NCI-H748 (cell line): ENCODE data around the gene FCGBP.
"Not testable (repeated sequence)": the region's sequence is repeated elsewhere in the genome, so short reads cannot be mapped to it uniquely, and the experiment has no call there.

Source experiments
- DNase-seq: peaks from one replicate; lab custom pipeline; 2025; ENCODE audit not compliant: unreplicated experiment; lab: John Stamatoyannopoulos, UW

The FCGBP gene

DNA sequence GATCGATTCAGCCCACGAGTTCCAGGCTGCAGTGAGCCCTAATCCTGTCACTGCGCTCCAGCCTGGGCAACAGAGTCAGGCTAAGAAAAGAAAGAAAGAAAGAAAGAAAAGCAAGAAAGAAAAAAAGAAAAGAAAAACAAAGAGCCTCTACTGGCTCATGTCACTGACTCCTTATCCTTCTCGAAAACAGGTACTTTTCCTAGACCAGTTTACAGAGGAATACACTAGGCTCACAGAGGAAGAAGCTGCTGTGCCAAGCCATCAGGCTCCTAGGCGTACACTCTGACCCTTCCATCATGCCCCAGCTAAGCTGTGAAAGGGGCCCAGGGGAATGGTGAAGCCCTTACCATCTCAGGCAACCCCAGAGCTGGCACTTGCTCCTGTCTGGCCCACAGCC, 41.9 kb downstream of the FCGBP start:
- DNase-seq = not testable (repeated sequence)

DNA sequence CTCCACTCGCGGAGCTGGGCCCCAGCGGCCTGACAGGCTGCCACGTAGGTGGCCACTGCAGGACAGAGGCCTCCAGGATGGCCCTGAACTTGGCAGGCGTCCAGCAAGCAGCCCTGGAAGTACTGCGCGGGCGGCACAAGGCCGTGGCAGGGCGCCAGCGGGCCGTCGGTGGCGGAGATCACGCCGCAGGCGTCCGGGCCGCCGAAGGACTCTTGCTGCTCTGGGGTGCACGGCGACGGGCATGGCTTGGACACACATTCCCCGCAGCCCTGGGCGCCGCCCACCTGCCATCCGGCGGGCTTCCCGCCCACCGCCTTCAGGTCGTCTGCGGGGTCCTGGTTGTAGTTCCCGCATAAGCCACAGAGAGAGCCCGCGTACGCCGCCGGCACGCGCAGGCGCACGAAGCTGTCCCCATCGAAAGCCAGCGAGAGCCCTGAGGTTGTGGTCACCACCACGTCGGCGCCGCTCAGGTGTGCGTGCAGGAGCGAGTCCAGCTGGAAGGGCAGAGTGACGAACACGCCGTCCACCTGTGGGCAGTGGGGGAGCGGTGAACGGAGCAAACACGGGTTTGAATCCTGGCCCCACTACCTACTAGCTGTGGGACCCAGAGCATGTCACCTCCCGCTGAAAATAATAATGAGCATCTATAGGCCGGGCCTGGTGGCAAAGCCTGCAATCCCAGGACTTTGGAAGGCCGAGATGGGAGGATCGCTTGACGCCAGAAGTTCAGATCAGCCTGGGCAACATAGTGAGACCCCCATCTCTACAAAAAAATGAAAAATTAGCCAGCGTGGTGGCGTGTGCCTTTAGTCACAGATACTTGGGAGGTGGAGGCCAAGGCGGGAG, 42.6 kb downstream of the FCGBP start:
- not testable (repeated sequence) for DNase-seq

DNA sequence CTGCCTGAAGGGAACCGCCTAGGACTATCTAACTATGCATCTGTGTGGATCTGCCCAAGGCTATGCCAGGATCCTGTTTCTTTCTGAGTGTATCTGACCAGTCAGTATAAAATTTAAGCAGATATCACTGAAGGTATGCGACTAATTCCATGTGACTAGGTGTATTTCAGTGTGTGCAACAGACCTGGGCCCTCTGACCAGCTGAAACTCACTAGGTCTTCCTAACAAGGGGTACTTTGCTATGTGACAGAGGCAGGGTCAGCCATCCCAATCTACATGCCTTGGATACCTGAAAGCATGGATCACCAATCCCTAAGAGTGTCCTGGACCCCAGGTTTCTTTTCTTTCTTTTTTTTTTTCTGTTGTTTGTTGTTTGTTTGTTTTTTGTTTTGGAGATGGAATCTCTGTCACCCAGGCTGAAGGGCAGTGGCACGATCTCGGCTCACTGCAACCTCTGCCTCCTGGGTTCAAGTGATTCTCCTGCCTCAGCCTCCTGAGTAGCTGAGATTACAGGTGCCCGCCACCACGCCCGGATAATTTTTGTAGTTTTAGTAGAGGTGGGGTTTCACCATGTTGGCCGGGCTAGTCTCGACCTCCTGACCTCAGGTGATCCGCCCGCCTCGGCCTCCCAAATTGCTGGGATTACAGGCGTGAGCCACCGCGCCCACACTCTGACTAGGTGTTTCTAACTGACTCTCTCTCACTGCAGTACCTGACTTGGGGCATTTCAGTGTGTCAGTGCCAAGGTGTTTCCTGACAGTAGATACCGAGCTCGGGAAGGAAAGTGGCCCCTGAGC, 43.5 kb downstream of the FCGBP start:
- DNase-seq = no peak

DNA sequence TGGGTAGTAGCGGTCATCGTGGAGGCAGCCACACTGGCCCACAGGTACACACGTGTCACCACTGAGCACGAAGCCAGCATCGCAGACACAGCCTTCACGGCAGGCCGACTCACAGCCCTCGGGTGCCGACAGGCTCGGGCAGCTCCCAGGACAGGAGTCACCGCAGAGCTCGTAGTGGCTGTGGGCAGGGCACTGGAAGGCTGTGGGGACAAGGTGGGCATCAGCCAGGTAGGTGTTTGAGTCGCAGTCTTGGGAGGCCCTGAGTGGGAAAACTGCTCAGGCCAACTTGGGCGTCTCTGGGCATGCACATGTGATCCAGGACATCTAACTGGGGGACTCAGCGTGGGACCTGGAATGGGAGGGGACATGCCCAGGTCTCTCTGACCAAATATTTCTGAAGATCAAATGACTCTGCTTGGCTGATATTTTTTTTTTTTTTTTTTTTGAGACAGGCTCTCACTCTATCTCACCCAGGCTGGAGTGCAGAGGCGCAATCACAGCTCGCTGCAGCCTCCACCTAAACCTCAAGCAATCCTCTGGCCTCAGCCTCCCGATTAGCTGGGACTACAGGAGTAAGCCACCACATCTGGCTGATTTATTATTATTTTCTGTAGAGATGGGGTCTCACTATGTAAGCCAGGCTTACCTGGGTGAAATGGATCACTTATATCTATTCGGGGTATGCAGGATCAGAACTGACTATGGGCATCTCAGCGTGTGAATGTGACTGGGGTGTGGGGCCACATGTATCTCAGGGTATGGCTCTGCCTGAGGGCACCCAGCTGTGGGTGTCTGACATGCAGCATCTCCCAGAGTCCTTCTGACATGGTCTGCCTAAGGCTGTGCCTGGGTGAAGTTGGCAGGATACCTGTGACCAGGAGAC, 44.3 kb downstream of the FCGBP start:
- not testable (repeated sequence) for DNase-seq

DNA sequence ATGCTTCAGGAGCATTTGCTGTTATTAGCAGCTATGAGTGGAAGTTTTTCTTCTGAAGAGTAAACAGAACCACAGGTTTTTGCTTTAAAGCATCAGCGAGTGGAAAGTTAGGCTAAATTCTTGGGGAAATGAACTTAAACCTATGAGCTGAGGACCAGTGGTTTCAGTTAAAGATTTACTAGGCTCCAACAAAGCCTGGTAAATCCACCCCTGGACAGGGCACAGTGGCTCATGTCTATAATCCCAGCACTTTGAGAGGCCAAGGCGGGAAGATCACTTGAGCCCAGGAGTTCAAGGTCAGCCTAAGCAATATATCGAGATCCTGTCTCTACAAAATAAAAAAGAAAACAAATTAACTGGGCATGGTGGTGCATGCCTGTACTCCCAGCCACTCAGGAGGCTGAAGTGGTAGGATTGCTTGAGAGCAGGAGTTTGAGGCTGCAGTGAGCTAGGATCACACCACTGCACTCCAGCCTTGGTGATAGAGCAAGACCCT, 46.9 kb downstream of the FCGBP start:
- not testable (repeated sequence) for DNase-seq

DNA sequence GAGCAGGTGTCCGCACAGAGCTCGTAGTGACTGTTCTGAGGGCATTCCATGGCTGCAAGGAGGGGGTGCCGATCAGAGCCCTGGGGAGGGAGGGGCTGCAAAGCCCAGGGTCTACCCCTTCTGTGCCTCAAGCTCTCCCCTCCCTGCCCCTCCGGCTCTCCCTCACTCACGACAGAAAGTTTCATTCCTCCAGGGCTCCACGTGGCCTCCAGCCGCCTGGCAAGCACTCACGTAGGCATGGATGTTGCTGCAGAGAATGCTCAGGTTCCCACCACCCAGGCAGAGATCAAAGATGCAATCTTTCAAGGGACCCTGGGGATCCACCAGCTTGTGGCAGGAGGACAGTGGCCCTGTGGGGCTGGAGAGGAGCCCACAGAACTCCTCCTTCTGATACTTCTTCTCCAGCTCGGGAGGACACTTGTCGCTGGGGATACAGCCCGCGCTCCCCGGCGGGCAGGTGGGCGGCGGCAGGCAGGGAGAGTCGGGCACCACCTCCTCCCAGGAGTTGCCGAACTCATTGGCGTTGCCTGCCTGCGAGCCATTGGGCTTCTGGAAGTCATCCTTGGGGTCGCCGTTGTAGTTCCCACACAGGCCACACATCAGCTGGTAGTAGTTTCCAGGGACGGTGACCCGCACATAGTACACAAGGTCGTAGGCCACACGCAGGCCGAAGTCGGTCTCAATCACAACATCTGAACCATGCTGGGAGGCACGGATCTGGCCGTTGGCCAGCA, 48.4 kb downstream of the FCGBP start:
- not testable (repeated sequence) for DNase-seq

DNA sequence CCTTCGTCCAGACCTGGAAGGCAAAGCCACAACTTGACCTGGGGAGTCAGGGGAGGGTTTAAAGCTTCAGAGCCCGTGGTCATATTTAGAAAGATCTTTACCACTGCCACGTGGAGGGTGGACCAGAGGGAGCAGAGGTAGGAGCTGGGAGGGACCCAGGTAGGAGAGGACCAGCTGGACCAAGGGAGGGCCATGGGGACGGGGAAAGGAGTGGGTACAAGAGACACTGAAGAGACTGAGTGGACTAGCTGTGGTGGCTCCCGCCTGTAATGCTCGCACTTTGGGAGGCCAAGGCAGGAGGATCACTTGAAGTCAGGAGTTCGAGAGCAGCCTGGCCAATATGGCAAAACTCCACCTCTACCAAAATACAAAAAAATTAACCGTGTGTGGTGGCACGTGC, 49.7 kb downstream of the FCGBP start:
- not testable (repeated sequence) for DNase-seq
